ENCODE data around the gene RAB3IL1. TPM values are rescaled to one million over a fixed set of nuclear protein-coding genes. Genes with fewer than 3 reads are reported as not detected.

Gene RAB3IL1
- total RNA-seq, 1 donor from 2014 or later, result 0.12 TPM

DNA sequence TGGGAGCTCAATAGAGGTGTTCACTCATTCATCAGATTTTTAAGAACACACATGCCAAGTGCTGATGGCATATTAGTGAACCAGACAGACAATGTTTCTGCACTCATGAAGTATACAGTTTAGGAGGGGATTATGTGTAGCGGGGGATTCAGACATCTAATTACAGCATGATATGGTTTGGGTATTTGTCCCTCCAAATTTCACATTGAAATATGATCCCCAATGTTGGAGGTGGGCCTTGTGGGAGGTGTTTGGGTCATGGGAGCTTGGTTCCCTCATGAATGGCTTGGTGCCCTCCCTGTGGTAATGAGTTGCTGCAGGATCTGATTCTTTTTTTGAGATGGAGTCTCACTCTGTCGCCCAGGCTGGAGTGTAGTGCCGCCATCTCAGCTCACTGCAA, 8.9 kb upstream of the RAB3IL1 start:
- no peak for DNase-seq (ENCODE audit: low read depth)
- TF ChIP-seq, protein P1, sequence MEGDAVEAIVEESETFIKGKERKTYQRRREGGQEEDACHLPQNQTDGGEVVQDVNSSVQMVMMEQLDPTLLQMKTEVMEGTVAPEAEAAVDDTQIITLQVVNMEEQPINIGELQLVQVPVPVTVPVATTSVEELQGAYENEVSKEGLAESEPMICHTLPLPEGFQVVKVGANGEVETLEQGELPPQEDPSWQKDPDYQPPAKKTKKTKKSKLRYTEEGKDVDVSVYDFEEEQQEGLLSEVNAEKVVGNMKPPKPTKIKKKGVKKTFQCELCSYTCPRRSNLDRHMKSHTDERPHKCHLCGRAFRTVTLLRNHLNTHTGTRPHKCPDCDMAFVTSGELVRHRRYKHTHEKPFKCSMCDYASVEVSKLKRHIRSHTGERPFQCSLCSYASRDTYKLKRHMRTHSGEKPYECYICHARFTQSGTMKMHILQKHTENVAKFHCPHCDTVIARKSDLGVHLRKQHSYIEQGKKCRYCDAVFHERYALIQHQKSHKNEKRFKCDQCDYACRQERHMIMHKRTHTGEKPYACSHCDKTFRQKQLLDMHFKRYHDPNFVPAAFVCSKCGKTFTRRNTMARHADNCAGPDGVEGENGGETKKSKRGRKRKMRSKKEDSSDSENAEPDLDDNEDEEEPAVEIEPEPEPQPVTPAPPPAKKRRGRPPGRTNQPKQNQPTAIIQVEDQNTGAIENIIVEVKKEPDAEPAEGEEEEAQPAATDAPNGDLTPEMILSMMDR (conservative IDR thresholded peaks at IDR 0.05; ENCODE audit: low read depth, low read length), result no peak
- no peak overlapping the region for H3K4me3 ChIP-seq (ENCODE audit: low read depth, low read length)

GRCh38 chr11:61925736-61926135, 8.4 kb upstream of the RAB3IL1 start:
- no peak for DNase-seq (ENCODE audit: low read depth)
- H3K4me3 ChIP-seq (ENCODE audit: low read depth, low read length), result no peak overlapping the region
- TF ChIP-seq, protein P1 (conservative IDR thresholded peaks at IDR 0.05; ENCODE audit: low read depth, low read length), result no peak

GRCh38 chr11:61924064-61924455, 6.7 kb upstream of the RAB3IL1 start:
- DNase-seq (ENCODE audit: low read depth), result no peak
- no peak overlapping the region for H3K4me3 ChIP-seq (ENCODE audit: low read depth, low read length)
- TF ChIP-seq, protein P1 (conservative IDR thresholded peaks at IDR 0.05; ENCODE audit: low read depth, low read length), result no peak

DNA sequence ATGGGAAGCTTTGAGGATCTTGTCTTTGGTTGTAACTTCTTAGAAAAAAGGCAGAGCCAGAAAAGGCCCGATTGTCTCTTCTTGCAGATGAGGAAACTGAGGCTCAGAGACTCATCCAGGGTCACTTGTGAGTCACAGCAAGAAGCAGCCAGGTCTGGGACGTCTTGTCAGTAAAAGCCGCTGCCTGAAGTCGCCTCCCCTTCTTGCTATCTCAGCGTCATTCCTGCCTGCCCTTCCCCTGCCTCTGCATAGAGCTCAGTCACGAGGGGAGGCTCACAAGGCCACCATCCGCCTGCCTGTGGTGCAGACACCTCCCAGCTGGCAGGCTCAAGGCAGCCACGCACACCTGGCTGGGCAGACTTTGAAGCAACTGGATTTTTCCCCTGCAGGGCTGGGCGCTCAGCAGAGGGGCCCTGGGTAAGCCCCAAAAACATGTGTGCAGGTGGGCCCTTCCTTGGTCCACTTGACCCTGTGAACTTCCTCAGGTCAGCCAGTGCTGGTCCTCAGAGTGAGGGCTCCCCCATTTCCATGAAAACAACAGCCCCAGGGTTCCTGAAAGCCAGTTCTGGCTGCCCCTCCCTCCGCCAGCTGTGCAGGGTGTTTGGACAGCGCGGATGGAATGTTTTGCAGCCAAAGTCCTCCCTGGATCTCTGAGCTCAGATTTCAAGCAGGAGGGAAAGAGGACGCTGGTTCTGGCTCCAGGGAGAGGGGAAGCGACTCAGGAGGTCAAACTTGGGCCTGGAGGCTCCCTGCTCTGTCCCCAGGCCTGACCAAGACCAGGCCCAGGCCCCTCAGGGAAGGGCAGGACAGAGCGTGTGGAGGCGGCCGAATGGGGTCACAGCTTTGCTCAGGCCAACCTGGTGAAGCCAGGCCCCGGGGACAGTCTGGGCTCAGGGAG, 6.0 kb upstream of the RAB3IL1 start:
- TF ChIP-seq, protein P1 (conservative IDR thresholded peaks at IDR 0.05; ENCODE audit: low read depth, low read length), result no peak
- no peak overlapping the region for H3K4me3 ChIP-seq (ENCODE audit: low read depth, low read length)
- no peak for DNase-seq (ENCODE audit: low read depth)

GRCh38 chr11:61922539-61922938, 5.2 kb upstream of the RAB3IL1 start:
- H3K4me3 ChIP-seq (ENCODE audit: low read depth, low read length), result no peak overlapping the region
- DNase-seq (ENCODE audit: low read depth), result no peak
- TF ChIP-seq, protein P1 (conservative IDR thresholded peaks at IDR 0.05; ENCODE audit: low read depth, low read length), result no peak

- TF ChIP-seq, protein P1 (conservative IDR thresholded peaks at IDR 0.05; ENCODE audit: low read depth, low read length), result no peak
- DNase-seq (ENCODE audit: low read depth), result no peak
- H3K4me3 ChIP-seq (ENCODE audit: low read depth, low read length), result no peak overlapping the region
These were observed 4.1 kb upstream of the RAB3IL1 start for GRCh38 chr11:61921446-61921845.

Data from epithelial cell of proximal tubule (primary cell).